Neural cell (in vitro differentiated cells): Measurements from ENCODE around the gene ACTBL2.

ENCODE experiments used
- CTCF ChIP-seq: fragments of 450-650 bp; IDR thresholded peaks from 2 replicates; pipeline ENCODE4 v1.5.1; 2014; ENCODE audit warnings: antibody characterized with exemption, mild to moderate bottlenecking, moderate library complexity; ENCODE audit not compliant: poor library complexity, severe bottlenecking
- EP300 ChIP-seq: fragments of 450-650 bp; conservative IDR thresholded peaks from 2 replicates; pipeline ENCODE4 v1.6.1; 2014; ENCODE audit warnings: antibody characterized with exemption, mild to moderate bottlenecking, moderate library complexity; ENCODE audit not compliant: poor library complexity, severe bottlenecking
- EZH2 ChIP-seq: fragments of 200-600, 300-800 bp; shearing (Covaris generic), sonication (generic); IDR thresholded peaks from 2 replicates; pipeline ENCODE4 v1.6.1; 2014; ENCODE audit warnings: antibody characterized with exemption, low read length, borderline replicate concordance, mild to moderate bottlenecking; ENCODE audit not compliant: insufficient read depth, poor library complexity, severe bottlenecking
- POLR2AphosphoS5 ChIP-seq: IDR thresholded peaks from 2 replicates; pipeline ENCODE4 v1.6.1; 2012
- RAD21 ChIP-seq: fragments of 450-650 bp; conservative IDR thresholded peaks from 2 replicates; pipeline ENCODE4 v1.6.1; 2014; ENCODE audit warnings: antibody characterized with exemption, mild to moderate bottlenecking, moderate library complexity
- TAF1 ChIP-seq: IDR thresholded peaks from 2 replicates; pipeline ENCODE4 v1.6.1; 2012; ENCODE audit warnings: low read depth
- TF ChIP-seq, protein P1 (sequence below): IDR thresholded peaks from 2 replicates; pipeline ENCODE4 v1.6.1; 2012; ENCODE audit warnings: borderline replicate concordance

DNA sequence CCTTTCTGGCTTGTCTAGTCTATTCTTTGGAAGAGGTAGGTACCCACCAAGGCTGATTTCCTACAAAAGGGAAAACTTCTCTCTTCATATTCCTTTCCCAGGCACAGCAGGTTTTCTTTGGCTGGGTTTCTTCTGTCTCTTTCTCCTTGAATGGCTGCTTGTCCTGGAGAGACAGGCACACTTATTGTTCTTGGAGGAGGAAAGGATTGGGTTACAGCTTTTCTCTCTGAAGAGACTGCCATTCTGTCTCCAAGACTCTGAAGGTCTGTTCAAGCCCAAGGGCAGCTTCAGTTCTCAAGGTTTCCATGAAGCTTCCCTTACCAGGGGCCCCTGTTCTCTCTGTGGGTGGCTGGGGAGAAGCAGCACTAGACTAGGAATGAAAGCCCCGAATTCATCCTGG lies 33.9 kb downstream of the ACTBL2 start:
- no peak for TF ChIP-seq RAD21
- no peak for TF ChIP-seq CTCF
- no peak for TF ChIP-seq EZH2
- TF ChIP-seq, protein P1, sequence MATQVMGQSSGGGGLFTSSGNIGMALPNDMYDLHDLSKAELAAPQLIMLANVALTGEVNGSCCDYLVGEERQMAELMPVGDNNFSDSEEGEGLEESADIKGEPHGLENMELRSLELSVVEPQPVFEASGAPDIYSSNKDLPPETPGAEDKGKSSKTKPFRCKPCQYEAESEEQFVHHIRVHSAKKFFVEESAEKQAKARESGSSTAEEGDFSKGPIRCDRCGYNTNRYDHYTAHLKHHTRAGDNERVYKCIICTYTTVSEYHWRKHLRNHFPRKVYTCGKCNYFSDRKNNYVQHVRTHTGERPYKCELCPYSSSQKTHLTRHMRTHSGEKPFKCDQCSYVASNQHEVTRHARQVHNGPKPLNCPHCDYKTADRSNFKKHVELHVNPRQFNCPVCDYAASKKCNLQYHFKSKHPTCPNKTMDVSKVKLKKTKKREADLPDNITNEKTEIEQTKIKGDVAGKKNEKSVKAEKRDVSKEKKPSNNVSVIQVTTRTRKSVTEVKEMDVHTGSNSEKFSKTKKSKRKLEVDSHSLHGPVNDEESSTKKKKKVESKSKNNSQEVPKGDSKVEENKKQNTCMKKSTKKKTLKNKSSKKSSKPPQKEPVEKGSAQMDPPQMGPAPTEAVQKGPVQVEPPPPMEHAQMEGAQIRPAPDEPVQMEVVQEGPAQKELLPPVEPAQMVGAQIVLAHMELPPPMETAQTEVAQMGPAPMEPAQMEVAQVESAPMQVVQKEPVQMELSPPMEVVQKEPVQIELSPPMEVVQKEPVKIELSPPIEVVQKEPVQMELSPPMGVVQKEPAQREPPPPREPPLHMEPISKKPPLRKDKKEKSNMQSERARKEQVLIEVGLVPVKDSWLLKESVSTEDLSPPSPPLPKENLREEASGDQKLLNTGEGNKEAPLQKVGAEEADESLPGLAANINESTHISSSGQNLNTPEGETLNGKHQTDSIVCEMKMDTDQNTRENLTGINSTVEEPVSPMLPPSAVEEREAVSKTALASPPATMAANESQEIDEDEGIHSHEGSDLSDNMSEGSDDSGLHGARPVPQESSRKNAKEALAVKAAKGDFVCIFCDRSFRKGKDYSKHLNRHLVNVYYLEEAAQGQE = no peak
- TF ChIP-seq POLR2AphosphoS5 = no peak
- TF ChIP-seq TAF1 = no peak
- no peak for TF ChIP-seq EP300
